A673 (cell line): ENCODE measurements around the gene PTPN12.

Experiments
- EZH2 ChIP-seq: fragments of 200-600 bp; sonication (generic); IDR thresholded peaks from 2 replicates; pipeline ENCODE4 v1.6.1; 2017; ENCODE audit warnings: borderline replicate concordance, low read depth, mild to moderate bottlenecking, mixed read lengths, antibody characterized with exemption, low read length; ENCODE audit not compliant: poor library complexity, severe bottlenecking
- TF ChIP-seq, protein P1 (sequence below): fragments of 300-800, 200-600 bp; sonication (generic); conservative IDR thresholded peaks from 2 replicates; pipeline ENCODE4 v1.5.1; 2017; ENCODE audit warnings: low read depth, mild to moderate bottlenecking, antibody characterized with exemption, low read length, moderate library complexity, mixed read lengths

DNA sequence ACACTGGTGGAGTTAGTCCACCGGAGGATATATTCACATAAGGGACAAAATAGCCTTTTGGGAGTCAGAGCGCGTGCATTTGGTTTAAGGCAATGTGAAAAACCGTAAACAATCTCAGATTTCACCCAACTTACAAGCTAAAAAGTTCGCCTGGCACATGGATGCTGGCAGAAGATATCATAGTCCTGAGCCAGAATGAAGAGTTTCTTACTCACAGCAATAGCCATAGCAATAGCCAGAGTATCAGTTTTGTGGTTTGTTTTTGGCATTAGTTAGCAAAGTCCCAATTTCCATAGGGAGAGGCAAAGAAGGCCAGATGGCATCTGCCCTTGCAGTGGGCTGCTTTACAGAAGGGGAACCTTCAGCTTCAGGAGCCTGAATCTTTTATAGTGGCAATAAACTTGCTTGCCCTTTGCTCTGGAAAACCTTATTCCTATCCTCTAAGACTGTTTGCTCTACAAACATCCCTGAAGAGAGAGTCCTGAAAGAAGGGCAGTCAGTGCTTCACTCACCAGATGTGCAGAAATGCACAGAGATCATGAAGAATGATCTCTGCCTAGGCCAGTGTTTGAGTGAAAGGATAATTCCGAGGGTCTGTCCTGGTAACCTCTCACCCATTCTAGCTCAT, 130.5 kb downstream of the PTPN12 start:
- TF ChIP-seq, protein P1, sequence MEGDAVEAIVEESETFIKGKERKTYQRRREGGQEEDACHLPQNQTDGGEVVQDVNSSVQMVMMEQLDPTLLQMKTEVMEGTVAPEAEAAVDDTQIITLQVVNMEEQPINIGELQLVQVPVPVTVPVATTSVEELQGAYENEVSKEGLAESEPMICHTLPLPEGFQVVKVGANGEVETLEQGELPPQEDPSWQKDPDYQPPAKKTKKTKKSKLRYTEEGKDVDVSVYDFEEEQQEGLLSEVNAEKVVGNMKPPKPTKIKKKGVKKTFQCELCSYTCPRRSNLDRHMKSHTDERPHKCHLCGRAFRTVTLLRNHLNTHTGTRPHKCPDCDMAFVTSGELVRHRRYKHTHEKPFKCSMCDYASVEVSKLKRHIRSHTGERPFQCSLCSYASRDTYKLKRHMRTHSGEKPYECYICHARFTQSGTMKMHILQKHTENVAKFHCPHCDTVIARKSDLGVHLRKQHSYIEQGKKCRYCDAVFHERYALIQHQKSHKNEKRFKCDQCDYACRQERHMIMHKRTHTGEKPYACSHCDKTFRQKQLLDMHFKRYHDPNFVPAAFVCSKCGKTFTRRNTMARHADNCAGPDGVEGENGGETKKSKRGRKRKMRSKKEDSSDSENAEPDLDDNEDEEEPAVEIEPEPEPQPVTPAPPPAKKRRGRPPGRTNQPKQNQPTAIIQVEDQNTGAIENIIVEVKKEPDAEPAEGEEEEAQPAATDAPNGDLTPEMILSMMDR = no peak
- TF ChIP-seq EZH2 = no peak
